Activated CD8-positive, alpha-beta memory T cell treated with anti-CD3 and anti-CD28 coated beads, Interleukin-2, amount 50 U/mL, for 48 hours (primary cell): Measurements from ENCODE around the gene OSBPL10.

Source experiments
- DNase-seq: peaks from one replicate; pipeline ENCODE4 v3.0.0-alpha.2; 2020

The OSBPL10 gene

GRCh38 chr3:31985831-31986230, 4.8 kb upstream of the OSBPL10 start:
- no peak for DNase-seq

- DNase-seq = no peak
Observed at GRCh38 chr3:31984321-31984720, 3.3 kb upstream of the OSBPL10 start.

GRCh38 chr3:31980530-31981205, 394 bp downstream of the OSBPL10 start:
- peak; percentile 72 for DNase-seq

- DNase-seq = no peak
Observed at GRCh38 chr3:31979001-31979697, 1.9 kb downstream of the OSBPL10 start.

GRCh38 chr3:31978553-31978952, 2.5 kb downstream of the OSBPL10 start:
- DNase-seq = no peak

- DNase-seq = no peak
Observed at GRCh38 chr3:31977736-31978135, 3.3 kb downstream of the OSBPL10 start.

- DNase-seq = no peak
Observed at GRCh38 chr3:31976302-31976701, 4.8 kb downstream of the OSBPL10 start.

GRCh38 chr3:31974964-31975363, 6.1 kb downstream of the OSBPL10 start:
- DNase-seq = no peak

GRCh38 chr3:31974471-31974870, 6.6 kb downstream of the OSBPL10 start:
- DNase-seq = no peak

GRCh38 chr3:31973837-31974236, 7.2 kb downstream of the OSBPL10 start:
- DNase-seq = no peak

GRCh38 chr3:31973081-31973480, 8.0 kb downstream of the OSBPL10 start:
- DNase-seq = no peak

GRCh38 chr3:31971607-31972006, 9.5 kb downstream of the OSBPL10 start:
- no peak for DNase-seq

- no peak for DNase-seq
Observed at GRCh38 chr3:31968927-31969418, 12.1 kb downstream of the OSBPL10 start.

GRCh38 chr3:31968369-31968926, 12.6 kb downstream of the OSBPL10 start:
- DNase-seq = no peak

GRCh38 chr3:31967592-31967991, 13.5 kb downstream of the OSBPL10 start:
- DNase-seq = no peak

GRCh38 chr3:31966978-31967591, 14.0 kb downstream of the OSBPL10 start:
- DNase-seq = no peak

GRCh38 chr3:31962801-31963205, 18.3 kb downstream of the OSBPL10 start:
- no peak for DNase-seq

- no peak for DNase-seq
Observed at GRCh38 chr3:31960793-31961431, 20.1 kb downstream of the OSBPL10 start.

GRCh38 chr3:31959951-31960792, 20.9 kb downstream of the OSBPL10 start:
- DNase-seq = no peak

GRCh38 chr3:31959251-31959650, 21.8 kb downstream of the OSBPL10 start:
- DNase-seq = no peak

GRCh38 chr3:31958701-31959152, 22.3 kb downstream of the OSBPL10 start:
- DNase-seq = no peak

- DNase-seq = no peak
Observed at GRCh38 chr3:31957106-31957505, 24.0 kb downstream of the OSBPL10 start.
